ENCODE results near the gene TMPRSS3.

DNA sequence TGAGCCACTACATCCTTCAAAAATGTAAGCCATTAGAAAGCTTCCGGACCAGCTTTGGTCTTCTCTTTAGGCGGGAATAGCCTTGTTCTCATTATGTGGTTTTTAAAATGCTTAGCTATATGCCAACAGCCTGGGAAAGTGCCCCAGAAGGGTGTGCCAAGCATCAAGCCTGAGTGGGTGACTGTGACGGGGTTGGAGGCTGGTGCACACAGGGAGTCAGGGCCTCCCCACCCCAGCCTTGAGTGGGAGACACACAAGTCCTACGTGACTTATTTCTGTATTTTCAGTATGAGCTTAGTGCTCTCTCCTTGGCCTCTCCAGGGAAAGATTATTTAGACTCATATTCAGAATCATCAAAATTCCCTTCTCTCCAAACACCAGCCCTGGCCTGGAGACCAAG, 17.6 kb upstream of the TMPRSS3 start:
- TF ChIP-seq ZNF747 (tag by site-specific recombination; IDR thresholded peaks at IDR 0.05) = no peak
- no peak for TF ChIP-seq PRDM1 (tag by site-specific recombination; IDR thresholded peaks at IDR 0.05)
